Type B pancreatic cell (in vitro differentiated cells): ENCODE results near the gene NOP14. TPM values are rescaled to one million over a fixed set of nuclear protein-coding genes. Genes with fewer than 3 reads are reported as not detected.

Experiments
- total RNA-seq: library from RNA; stranded (reverse); gene quantifications from 2 replicates; pipeline ENCODE4 v1.2.1, GENCODE V29; 2021; ENCODE audit warnings: low replicate concordance

The NOP14 gene
- total RNA-seq, 1 donor from 2014 or later: 33.8 TPM

Other genes with a start within 250 kb of the NOP14 start
- gene TNIP2, start 207.1 kb downstream of the NOP14 start, total RNA-seq: 25.3 and 26.1 TPM in 2 replicates
- gene SH3BP2, start 170.3 kb downstream of the NOP14 start, total RNA-seq: 31.4 and 45.4 TPM in 2 replicates
- gene ADD1, start 119.6 kb downstream of the NOP14 start, total RNA-seq: 197 and 235 TPM in 2 replicates
- 8.9 and 9.3 TPM in 2 replicates for gene GRK4, start 165 bp upstream of the NOP14 start, total RNA-seq
- gene HTT-AS, start 111.1 kb upstream of the NOP14 start, total RNA-seq: not detected in 2 replicates
- 48.0 and 54.4 TPM in 2 replicates for gene HTT, start 111.3 kb upstream of the NOP14 start, total RNA-seq